ENCODE measurements around the gene STARD7.
A peak's percentile ranks its signal among the peaks of the same experiment; 100 is the strongest.
"Not testable (repeated sequence)": the region's sequence is repeated elsewhere in the genome, so short reads cannot be mapped to it uniquely, and the experiment has no call there.

Gene STARD7

GRCh38 chr2:96238266-96238665 lies 29.6 kb upstream of the STARD7 start:
- no peak overlapping the region for H3K27ac ChIP-seq
- no peak for DNase-seq (ENCODE audit: low read depth, low spot score)

GRCh38 chr2:96236882-96237281 lies 28.3 kb upstream of the STARD7 start:
- DNase-seq (ENCODE audit: low read depth, low spot score), result no peak
- no peak overlapping the region for H3K27ac ChIP-seq

- no peak overlapping the region for H3K27ac ChIP-seq
- no peak for DNase-seq (ENCODE audit: low read depth, low spot score)
These were observed 25.3 kb upstream of the STARD7 start for GRCh38 chr2:96233880-96234316.

GRCh38 chr2:96233436-96233835 lies 24.8 kb upstream of the STARD7 start:
- no peak overlapping the region for H3K27ac ChIP-seq
- DNase-seq (ENCODE audit: low read depth, low spot score), result no peak

GRCh38 chr2:96231316-96231715 lies 22.7 kb upstream of the STARD7 start:
- DNase-seq (ENCODE audit: low read depth, low spot score), result no peak
- H3K27ac ChIP-seq, result no peak overlapping the region

GRCh38 chr2:96225016-96225533 lies 16.4 kb upstream of the STARD7 start:
- no peak for DNase-seq (ENCODE audit: low read depth, low spot score)
- H3K27ac ChIP-seq, result no peak overlapping the region

GRCh38 chr2:96221106-96221505 lies 12.5 kb upstream of the STARD7 start:
- not testable (repeated sequence) for DNase-seq (ENCODE audit: low read depth, low spot score)

GRCh38 chr2:96219959-96220358 lies 11.3 kb upstream of the STARD7 start:
- not testable (repeated sequence) for DNase-seq (ENCODE audit: low read depth, low spot score); H3K27ac ChIP-seq

More at GRCh38 chr2:96221106-96221505, 12.5 kb upstream of the STARD7 start:
- not testable (repeated sequence) for H3K27ac ChIP-seq

- H3K27ac ChIP-seq, result no peak overlapping the region
- DNase-seq (ENCODE audit: low read depth, low spot score), result no peak
These were observed 10.0 kb upstream of the STARD7 start for GRCh38 chr2:96218508-96219131.

GRCh38 chr2:96214554-96214953 lies 5.9 kb upstream of the STARD7 start:
- no peak overlapping the region for H3K27ac ChIP-seq
- DNase-seq (ENCODE audit: low read depth, low spot score), result no peak

DNA sequence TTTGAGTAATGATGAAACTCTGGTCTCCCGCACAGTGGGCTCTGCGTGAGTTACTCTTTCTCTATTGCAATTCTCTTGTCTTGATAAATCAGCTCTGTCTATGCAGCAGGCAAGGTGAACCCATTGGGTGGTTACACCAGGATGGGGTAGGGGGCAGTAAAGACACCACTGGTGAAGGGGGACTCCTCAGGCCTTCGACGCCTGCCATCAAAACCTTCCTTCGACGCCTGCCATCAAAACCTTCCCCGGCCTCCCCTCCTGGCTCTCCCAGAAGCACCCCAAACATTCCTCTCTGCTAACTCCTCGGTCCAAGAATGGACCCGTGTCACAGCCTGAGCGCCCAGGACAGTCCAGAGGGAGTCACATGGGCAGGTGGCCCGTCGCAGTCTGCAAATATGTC lies 4.8 kb upstream of the STARD7 start:
- H3K27ac ChIP-seq, result no peak overlapping the region
- no peak for DNase-seq (ENCODE audit: low read depth, low spot score)

DNA sequence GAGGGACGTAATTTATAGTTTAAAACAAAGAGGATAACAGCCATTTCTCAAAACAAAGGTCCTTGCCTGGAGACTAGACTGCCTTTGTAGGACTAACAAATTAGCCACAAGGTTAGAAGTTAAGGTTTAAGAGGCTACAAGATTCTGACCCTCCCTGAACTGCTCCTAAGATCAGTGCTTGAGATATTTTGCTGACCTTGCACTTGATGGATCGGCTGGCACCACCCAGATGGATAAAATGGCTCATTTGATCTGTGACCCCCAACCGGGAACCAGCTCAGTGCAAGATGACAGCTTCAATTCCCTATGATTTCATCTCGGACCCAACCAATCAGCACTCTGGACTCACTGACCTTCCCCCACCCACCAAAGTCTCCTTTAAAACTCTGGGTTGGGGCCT lies 3.7 kb upstream of the STARD7 start:
- no peak for DNase-seq (ENCODE audit: low read depth, low spot score)
- H3K27ac ChIP-seq, result no peak overlapping the region

DNA sequence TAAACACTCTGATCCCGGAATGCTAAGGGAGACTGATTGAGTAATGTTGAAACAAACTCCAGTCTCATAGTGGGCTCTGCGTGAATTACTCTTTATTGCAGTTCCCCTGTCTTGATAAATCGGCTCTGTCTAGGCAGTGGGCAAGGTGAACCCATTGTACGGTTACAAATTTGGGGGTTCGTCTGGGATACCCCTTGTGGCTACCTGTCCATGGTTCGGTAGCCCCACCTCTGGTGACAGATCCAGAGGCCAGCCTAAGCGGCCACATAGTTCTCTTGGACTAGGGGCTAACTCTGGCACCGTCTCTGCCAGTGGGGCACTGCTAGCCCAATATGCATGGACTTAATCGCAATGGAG lies 1.1 kb upstream of the STARD7 start:
- no peak overlapping the region for H3K27ac ChIP-seq

GRCh38 chr2:96209011-96209728 lies 543 bp upstream of the STARD7 start:
- H3K27ac ChIP-seq, result peak overlapping the region; percentile 84

More for the DNA sequence above, 1.1 kb upstream of the STARD7 start:
- no peak for DNase-seq (ENCODE audit: low read depth, low spot score)

DNA sequence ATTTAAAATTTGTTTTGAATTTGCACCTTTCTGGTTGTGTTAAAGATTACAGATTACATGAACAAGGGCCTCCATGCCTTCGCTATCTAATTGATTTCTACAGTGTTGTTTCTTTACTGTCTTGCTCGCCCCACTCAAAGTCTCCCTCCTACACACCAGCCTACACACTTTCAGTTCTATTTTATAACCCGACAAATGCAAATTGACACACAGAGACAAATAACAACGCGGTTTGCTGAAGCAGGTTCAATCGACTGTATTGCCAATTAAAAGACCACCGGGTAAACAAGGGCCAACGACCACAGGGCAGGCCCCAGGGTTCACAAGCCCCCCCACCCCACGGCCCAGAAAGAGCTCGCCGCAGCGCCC lies 869 bp downstream of the STARD7 start:
- DNase-seq (ENCODE audit: low read depth, low spot score), result no peak
- peak overlapping the region; percentile 84 for H3K27ac ChIP-seq

More at GRCh38 chr2:96209011-96209728, 543 bp upstream of the STARD7 start:
- DNase-seq (ENCODE audit: low read depth, low spot score), result no peak

DNA sequence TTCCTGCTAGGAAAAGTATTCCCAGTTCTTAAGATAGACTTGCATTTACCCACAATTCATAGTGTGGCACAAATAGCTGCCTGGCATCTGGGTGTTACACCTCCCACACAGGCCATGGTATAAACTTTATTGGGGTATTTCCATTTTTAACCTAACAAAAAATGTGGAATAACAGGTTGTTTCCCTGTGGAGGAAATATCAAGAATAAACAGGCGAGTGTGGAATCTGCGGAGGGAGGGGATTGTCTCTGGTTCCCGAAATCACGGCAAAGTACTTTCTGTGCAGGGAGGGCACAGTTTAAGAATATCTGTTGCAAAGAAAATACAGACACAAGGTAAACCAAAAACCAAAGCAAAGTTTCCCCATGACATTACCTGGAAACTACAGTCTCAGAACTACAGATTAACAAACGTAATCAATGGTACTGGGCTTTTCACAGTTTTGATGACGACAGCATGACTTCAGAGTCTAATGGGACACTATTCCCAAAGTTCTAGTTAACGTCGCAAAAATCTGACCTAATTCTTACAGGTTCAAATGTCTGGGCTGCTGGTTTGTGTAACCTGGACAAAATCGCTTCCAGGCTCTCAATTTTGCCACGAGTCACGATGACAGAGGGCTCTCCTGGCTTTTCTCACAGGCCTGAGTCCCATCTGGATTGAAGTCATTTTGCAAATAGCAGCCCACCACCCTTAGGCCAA lies 1.4 kb downstream of the STARD7 start:
- no peak for DNase-seq (ENCODE audit: low read depth, low spot score)
- peak overlapping the region; percentile 84 for H3K27ac ChIP-seq

DNA sequence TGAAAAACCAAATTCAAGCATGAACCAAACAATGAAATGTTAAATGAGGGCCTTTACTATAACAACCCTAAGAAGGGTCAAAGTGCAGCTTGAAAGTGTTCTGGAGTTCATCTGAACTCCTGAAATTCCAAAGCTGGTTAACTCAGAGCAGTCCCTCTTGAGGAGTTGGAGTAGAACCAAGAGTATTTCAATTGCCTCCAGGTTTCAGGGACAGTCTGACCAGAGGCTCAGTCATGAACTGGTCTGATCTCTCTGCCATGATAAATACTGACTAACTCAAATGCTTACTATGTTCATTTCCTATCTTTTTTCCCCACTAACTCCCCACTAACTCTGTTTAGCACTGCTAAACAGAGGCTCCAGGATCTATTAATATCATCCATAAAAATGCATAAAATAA lies 2.7 kb downstream of the STARD7 start:
- DNase-seq (ENCODE audit: low read depth, low spot score), result no peak
- peak overlapping the region; percentile 84 for H3K27ac ChIP-seq

DNA sequence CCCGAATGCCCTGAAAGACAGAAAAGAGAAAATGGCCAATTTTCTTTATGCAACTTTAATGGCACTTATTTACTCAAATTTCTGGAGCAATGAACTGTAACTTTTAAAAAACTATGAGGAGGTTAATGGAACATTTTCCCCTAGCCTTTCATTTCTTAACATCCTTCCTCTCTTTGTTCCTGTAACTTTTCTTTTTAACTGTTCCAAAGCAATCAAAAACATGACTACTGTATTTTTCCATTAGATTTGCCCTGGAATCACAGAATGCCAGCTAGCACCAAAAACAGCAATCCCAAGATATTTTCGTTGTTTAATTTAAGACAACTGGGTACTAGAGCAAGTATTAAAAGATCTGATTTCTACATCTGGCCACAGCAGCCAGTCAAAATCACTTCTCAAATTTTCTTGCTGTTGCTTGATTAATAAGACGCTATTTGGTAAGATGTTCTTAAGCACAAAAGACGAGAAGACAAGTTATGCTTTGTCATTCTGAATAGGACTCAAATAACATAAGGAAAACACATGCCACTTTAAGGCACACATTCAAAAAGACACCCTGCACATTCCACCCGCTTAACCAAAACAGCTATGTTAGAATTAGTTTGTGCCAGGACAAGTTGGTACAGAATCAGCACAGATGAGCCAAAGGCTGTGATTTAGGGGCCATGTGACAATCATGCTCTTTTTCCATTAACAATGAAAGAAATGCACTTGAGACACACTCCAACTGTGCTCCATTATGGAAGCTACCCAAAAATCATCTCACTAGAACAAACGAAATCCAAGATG lies 3.6 kb downstream of the STARD7 start:
- H3K27ac ChIP-seq, result peak overlapping the region; percentile 84
- DNase-seq (ENCODE audit: low read depth, low spot score), result no peak

- no peak for DNase-seq (ENCODE audit: low read depth, low spot score)
- no peak overlapping the region for H3K27ac ChIP-seq
These were observed 5.2 kb downstream of the STARD7 start for GRCh38 chr2:96203130-96204028.
